HG03432 (cell line): Measurements from ENCODE around the gene GHDC.
"Not testable (repeated sequence)": the region's sequence is repeated elsewhere in the genome, so short reads cannot be mapped to it uniquely, and the experiment has no call there.

Experiments
- ATAC-seq: cut with Tn5 transposase; IDR thresholded peaks from one replicate; pipeline ENCODE4 v1.9.1; 2021; ENCODE audit warnings: mild to moderate bottlenecking, moderate library complexity; ENCODE audit not compliant: unreplicated experiment

GHDC gene

DNA sequence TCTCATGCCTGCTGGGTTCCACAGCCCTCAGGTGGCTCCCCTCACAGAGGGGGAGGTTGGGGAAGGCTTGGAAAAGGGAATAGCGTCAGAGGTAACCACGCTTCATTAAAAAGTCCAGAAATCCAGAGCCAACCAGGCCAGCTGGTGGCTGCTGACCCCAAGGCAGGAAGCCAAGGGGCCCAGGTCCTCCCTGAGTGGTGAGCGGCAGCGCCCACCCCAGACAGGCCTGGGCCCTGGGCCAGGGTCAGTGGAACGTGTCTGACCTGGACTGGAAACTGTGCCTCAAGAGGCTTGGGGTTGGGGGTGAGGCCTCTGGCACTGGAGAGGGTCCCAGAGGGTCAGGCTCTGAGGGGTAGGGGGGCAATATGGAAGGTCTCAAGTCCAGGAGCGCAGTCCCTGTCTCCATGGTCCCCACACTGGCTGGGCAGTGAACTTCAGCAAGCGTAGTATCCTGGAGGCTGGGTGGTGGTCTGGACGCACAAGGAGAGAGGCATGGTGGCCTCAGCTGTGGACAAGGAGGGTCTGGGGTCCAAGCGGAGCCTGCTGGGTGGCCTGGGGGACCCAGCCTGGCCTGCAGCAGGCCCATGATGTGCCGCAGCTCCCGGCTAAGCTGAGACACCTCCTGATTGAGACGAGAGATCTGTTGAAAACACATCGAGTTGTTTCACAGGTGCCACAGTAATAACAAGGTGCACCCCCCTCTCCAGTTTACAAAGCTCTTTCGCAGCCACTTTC, 34.3 kb downstream of the GHDC start:
- no peak for ATAC-seq

GRCh38 chr17:42155614-42156045, 38.7 kb downstream of the GHDC start:
- ATAC-seq, result no peak

DNA sequence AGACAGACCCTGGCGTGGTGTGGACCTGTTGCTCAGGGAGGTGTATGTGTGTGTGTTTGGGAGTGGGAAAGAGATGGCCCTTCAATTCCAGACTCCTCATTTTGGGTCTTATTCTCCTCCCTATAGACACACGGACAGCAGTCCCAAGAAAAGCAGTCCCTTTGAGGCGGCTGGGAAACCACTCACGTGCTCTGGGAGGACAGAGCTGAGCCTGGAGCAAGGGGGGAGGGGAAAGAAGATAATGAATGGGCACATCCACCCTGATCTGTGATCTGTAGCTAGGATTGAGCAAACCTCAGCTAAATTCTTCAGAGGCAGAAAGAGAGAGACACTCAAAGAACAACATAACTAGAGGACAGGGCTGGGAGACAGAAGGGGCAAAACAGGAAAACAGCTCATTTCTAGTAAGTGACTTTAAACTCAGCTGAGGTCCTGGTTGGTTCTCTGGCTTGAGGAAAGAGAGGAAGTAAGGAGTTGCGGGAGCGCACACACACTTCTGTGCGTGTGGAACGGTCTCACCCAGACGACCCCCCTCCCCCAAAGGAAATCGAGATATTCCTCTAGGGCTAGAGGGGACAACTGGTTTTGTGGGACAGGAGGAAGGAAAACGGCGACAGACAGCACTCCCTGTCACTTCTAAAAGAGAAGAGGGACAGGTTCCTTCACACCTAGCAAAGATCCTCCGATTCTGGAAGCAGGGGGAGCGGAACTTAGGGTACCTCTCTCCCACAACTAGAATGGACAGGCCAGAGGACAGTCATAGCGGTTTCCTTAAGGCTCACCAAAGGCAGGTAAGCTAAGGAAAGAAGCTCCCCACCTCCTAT, 40.2 kb downstream of the GHDC start:
- ATAC-seq, result no peak

GRCh38 chr17:42146911-42147607, 47.2 kb downstream of the GHDC start:
- ATAC-seq, result no peak

- ATAC-seq, result not testable (repeated sequence)
These were observed 51.2 kb downstream of the GHDC start for GRCh38 chr17:42143138-42143537.

- no peak for ATAC-seq
These were observed 51.9 kb downstream of the GHDC start for GRCh38 chr17:42142371-42142896.

DNA sequence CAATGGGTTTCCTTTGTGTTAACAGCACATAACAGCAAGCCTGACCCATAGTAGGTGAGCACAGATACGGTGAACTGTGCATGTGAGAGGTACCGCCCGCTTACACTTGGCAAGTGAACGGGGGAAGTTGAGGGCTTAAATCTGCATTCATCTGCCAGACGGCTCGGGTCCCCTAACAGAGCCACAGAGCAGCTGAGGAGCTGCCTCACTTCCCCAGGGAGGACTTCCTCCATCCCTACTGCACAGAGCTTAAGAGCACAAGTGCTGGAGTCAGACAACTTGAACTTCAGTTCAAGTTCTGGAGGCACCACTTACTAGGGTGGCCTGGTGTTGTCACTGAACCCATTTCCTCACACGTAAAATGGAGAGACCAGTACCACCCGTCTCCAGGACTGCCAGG, 52.9 kb downstream of the GHDC start:
- ATAC-seq, result no peak

GRCh38 chr17:42140690-42141089, 53.6 kb downstream of the GHDC start:
- ATAC-seq, result not testable (repeated sequence)
